Fibroblast of lung (primary cell): ENCODE data around the gene INSC.

Source experiments
- EZH2 ChIP-seq: IDR thresholded peaks from 2 replicates; pipeline ENCODE4 v1.5.1; 2012; ENCODE audit warnings: low read length, control low read depth, mild to moderate bottlenecking; ENCODE audit errors: missing control alignments
- TF ChIP-seq, protein P1 (sequence below), 2 donors: IDR thresholded peaks in 1 of 2; conservative IDR thresholded peaks in 1 of 2; 1 replicate in 1 of 2; 2 replicates in 1 of 2; pipeline ENCODE4 v1.5.1; 2011 to 2012; ENCODE audit warnings: low read length in 2 of 2, control low read depth in 1 of 2, inconsistent platforms in 1 of 2, low read depth in 1 of 2, mild to moderate bottlenecking in 1 of 2

DNA sequence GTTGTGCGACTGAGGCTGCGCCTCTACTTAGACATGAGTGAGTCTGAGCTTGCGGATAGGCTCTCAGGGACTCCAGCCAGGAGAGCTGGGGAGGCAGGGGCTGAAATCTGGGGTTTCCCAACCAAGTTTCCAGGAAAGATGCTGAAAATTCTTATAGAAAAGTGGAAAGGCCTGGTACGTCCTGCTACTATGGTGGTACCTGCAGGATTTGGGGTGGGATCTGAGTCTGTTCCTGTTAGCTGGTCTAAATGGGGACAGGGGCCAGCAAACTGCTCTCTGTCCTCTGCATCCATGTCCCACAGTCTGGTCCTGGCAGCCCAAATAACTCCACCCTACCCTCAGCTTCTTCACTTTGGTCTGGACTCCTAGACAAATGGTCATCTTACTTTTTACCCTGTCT is 86.9 kb downstream of the INSC start:
- TF ChIP-seq, protein P1, sequence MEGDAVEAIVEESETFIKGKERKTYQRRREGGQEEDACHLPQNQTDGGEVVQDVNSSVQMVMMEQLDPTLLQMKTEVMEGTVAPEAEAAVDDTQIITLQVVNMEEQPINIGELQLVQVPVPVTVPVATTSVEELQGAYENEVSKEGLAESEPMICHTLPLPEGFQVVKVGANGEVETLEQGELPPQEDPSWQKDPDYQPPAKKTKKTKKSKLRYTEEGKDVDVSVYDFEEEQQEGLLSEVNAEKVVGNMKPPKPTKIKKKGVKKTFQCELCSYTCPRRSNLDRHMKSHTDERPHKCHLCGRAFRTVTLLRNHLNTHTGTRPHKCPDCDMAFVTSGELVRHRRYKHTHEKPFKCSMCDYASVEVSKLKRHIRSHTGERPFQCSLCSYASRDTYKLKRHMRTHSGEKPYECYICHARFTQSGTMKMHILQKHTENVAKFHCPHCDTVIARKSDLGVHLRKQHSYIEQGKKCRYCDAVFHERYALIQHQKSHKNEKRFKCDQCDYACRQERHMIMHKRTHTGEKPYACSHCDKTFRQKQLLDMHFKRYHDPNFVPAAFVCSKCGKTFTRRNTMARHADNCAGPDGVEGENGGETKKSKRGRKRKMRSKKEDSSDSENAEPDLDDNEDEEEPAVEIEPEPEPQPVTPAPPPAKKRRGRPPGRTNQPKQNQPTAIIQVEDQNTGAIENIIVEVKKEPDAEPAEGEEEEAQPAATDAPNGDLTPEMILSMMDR (conservative IDR thresholded peaks at IDR 0.05 in 1 of 2, IDR thresholded peaks at IDR 0.05 in 1 of 2; ENCODE audit: low read depth in 1 of 2, low read length in 2 of 2), result no peak
- TF ChIP-seq EZH2, result no peak
